GM06990 (cell line): ENCODE measurements around the gene SPATA16.

ENCODE experiments used
- DNase-seq: peaks from one replicate; pipeline ENCODE4 v3.0.0-alpha.2; 2011; ENCODE audit not compliant: insufficient read length; ENCODE audit errors: extremely low read depth
- H3K27me3 ChIP-seq: replicated peaks from 2 replicates; pipeline ENCODE4 v1.6.0; 2011; ENCODE audit warnings: low read length; ENCODE audit not compliant: control insufficient read depth, insufficient read depth
- H3K36me3 ChIP-seq: 2 replicates; pipeline ENCODE4 v1.5.1; 2011; ENCODE audit warnings: low read length; ENCODE audit not compliant: control insufficient read depth, insufficient read depth
- H3K4me3 ChIP-seq: replicated peaks from 2 replicates; pipeline ENCODE4 v1.5.1; 2011; ENCODE audit warnings: low read depth, mild to moderate bottlenecking, control low read depth, low read length
- CTCF ChIP-seq: IDR thresholded peaks from 2 replicates; pipeline ENCODE4 v1.5.1; 2011; ENCODE audit warnings: low read length, control low read depth, mild to moderate bottlenecking, inconsistent platforms; ENCODE audit not compliant: insufficient read depth, poor library complexity, severe bottlenecking

SPATA16 gene

GRCh38 chr3:173009410-173009809, 131.6 kb downstream of the SPATA16 start:
- TF ChIP-seq CTCF, result no peak
- H3K4me3 ChIP-seq, result no peak overlapping the region
- no peaks in the 10 kb centered on the region for H3K36me3 ChIP-seq
- H3K27me3 ChIP-seq, result no peaks in the 10 kb centered on the region
- DNase-seq, result no peak

GRCh38 chr3:173008978-173009377, 132.1 kb downstream of the SPATA16 start:
- TF ChIP-seq CTCF, result no peak
- no peaks in the 10 kb centered on the region for H3K27me3 ChIP-seq
- H3K4me3 ChIP-seq, result no peak overlapping the region
- DNase-seq, result no peak
- no peaks in the 10 kb centered on the region for H3K36me3 ChIP-seq

- Histone ChIP-seq H3K36me3 (no peaks in the 10 kb centered on the region), H3K4me3 (no peak overlapping the region), H3K27me3 (no peaks in the 10 kb centered on the region)
- TF ChIP-seq CTCF, result no peak
- DNase-seq, result no peak
These were observed 133.8 kb downstream of the SPATA16 start for GRCh38 chr3:173007079-173007723.

GRCh38 chr3:173006006-173006405, 135.0 kb downstream of the SPATA16 start:
- DNase-seq, result no peak
- Histone ChIP-seq H3K36me3 (no peaks in the 10 kb centered on the region), H3K27me3 (no peaks in the 10 kb centered on the region), H3K4me3 (no peak overlapping the region)
- no peak for TF ChIP-seq CTCF

GRCh38 chr3:173004681-173005080, 136.4 kb downstream of the SPATA16 start:
- H3K36me3 ChIP-seq, result no peaks in the 10 kb centered on the region
- no peak overlapping the region for H3K4me3 ChIP-seq
- H3K27me3 ChIP-seq, result no peaks in the 10 kb centered on the region; the same call in 1 of the 2 replicates
- DNase-seq, result no peak
- TF ChIP-seq CTCF, result no peak

GRCh38 chr3:173003956-173004355, 137.1 kb downstream of the SPATA16 start:
- no peak for DNase-seq
- Histone ChIP-seq H3K27me3 (no peaks in the 10 kb centered on the region; the same call in 1 of the 2 replicates), H3K4me3 (no peak overlapping the region), H3K36me3 (no peaks in the 10 kb centered on the region)
- no peak for TF ChIP-seq CTCF
